HG03342 (cell line): ENCODE measurements around the gene CDK16.

Experiments used
- ATAC-seq: cut with Tn5 transposase; IDR thresholded peaks from one replicate; pipeline ENCODE4 v1.9.1; 2021; ENCODE audit warnings: mild to moderate bottlenecking, moderate library complexity; ENCODE audit not compliant: unreplicated experiment

The CDK16 gene

DNA sequence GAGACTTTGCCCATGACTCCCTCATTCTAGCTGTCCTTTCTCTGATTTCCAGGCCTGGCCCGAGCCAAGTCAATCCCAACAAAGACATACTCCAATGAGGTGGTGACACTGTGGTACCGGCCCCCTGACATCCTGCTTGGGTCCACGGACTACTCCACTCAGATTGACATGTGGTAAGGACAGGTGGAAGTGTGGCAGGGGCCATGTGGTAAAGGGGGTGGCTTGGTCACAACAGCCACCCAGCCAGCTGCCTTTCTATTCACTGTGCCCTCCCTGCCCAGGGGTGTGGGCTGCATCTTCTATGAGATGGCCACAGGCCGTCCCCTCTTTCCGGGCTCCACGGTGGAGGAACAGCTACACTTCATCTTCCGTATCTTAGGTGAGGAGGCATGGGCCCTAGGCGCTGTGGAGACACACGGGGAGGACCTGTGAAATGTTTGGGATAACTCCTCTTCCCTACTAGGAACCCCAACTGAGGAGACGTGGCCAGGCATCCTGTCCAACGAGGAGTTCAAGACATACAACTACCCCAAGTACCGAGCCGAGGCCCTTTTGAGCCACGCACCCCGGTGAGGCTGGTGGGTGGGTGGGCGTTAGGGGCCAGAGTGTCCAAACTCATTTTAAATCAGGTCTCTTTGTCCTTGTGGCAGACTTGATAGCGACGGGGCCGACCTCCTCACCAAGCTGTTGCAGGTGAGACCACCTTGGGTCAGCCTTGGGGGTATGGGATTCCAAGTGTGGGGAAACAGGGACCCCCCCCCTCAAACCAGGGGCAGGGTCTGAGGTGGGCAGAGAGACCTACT is 8.3 kb downstream of the CDK16 start:
- no peak for ATAC-seq

DNA sequence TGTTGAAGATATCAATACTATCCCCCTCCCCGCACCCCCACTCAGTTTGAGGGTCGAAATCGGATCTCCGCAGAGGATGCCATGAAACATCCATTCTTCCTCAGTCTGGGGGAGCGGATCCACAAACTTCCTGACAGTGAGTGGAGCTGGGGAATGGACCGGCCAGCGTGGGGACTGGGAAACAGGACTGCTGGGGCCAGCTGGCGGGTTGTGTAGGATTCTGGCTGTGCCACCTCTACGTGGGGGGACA is 8.8 kb downstream of the CDK16 start:
- no peak for ATAC-seq

GRCh38 chrX:47228550-47229270 is 10.2 kb downstream of the CDK16 start:
- ATAC-seq = no peak

DNA sequence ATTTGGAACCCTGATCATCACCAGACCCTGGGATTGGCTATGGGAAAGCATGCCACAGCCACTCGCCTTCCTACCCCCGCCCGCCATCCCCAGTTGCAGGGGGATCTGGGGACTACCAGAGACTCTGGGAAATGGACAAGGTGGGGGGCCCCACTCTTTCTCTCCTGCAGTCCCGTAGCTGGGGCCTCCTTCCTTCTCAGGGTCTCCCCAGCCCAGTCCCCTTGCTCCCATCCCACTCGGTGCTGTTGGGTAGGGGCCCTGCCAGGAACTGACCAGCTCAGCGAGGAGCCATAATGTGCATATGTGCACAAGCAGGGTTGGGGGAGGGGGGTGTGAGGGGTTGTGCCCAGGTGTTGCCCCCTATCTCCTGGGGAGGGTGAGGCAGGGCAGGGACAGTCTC is 10.9 kb downstream of the CDK16 start:
- ATAC-seq = no peak

GRCh38 chrX:47230136-47230868 is 11.8 kb downstream of the CDK16 start:
- no peak for ATAC-seq

DNA sequence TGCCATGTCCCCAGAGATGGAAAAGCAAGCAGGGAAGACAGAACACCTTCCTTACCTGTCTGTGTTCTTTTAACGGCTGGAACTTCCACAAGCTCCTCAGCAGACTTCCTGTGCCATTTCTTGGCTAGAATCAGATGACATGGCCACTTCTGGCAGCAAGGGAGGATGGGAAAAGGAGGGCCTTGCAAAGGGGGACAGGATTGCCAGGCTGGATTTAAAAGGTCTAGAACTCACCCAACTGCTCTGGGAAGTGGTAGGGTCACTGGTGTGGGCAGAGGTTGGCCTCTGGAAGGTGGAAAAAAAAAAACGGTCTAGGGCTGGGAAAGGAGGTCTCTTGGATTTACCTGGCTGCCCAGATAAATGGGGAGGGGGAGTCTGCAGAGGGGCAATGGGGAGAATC is 12.7 kb downstream of the CDK16 start:
- ATAC-seq = no peak

DNA sequence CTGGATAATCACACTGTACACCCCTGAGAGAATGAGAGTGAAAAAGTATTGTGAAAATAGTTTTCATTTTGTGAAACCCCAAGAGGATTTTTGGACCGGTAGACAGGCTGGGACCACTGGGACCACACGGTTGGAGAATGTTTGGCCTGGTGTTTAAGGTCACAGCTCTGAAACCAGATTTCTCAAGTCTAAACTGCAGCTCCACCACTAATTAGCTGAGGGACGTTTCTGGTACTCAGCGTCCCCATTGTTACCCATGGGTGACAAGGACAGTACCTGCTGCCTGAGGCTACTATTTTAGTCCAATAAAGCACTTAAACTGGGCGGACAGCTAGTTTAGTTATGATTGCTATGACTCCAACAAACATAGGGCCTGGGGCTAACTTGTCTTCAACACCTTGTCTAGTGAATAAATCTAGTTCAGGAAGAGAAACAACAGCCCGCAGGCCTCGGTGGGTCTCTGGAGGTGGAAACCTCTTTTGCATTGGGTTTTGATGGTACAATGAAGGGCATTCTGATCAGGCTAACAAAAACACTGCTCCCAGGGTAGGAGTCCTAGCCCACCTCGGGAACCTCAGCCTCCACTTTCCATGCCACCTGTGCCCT is 13.8 kb downstream of the CDK16 start:
- no peak for ATAC-seq

- peak; percentile 23 for ATAC-seq
Observed at GRCh38 chrX:47232803-47233332, 14.4 kb downstream of the CDK16 start, which contains the start of gene USP11. Gene USP11, plus strand, starts transcription at chrX:47233009. Its CDS starts 35 bp downstream, at chrX:47233044.

GRCh38 chrX:47233333-47234113 is 15.0 kb downstream of the CDK16 start:
- ATAC-seq = peak; percentile 76

GRCh38 chrX:47234583-47234982 is 16.1 kb downstream of the CDK16 start:
- ATAC-seq = no peak

GRCh38 chrX:47235691-47236103 is 17.2 kb downstream of the CDK16 start:
- ATAC-seq = no peak

- no peak for ATAC-seq
Observed at GRCh38 chrX:47239199-47239598, 20.7 kb downstream of the CDK16 start.

- ATAC-seq = no peak
Observed at GRCh38 chrX:47239898-47240545, 21.5 kb downstream of the CDK16 start.

DNA sequence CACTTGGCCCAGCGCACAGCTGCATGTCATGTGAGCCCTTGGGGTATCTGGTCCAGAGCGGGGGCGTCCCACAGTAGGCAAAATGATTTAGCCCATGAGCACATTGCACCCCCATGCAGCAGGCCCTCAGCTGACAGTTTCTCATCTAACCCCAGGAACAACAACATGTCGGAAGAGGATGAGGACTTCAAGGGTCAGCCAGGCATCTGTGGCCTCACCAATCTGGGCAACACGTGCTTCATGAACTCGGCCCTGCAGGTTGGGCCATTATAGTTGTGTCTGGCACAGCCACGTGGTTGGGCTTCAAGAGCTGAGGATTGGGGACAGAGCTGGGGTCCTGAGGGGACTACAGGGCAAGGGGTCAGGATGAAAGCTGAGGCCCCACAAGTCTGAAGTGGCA is 22.1 kb downstream of the CDK16 start:
- ATAC-seq = no peak

GRCh38 chrX:47241201-47242011 is 22.9 kb downstream of the CDK16 start:
- no peak for ATAC-seq

GRCh38 chrX:47242321-47242720 is 23.8 kb downstream of the CDK16 start:
- ATAC-seq = no peak

DNA sequence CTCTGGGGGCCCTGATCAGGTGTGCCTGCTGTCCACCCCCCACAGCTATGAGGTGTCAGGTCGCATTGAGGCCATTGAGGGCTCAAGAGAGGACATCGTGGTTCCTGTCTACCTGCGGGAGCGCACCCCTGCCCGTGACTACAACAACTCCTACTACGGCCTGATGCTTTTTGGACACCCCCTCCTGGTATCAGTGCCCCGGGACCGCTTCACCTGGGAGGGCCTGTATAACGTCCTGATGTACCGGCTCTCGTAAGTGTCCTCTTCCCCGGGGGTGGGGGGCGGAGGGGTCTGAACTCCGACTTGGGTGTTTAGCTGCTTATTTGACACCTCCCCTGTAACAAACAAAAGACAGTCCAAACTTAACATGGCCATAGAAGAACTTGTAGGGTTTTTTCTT is 24.9 kb downstream of the CDK16 start:
- ATAC-seq = no peak

GRCh38 chrX:47244676-47245075 is 26.2 kb downstream of the CDK16 start:
- ATAC-seq = no peak

- ATAC-seq = no peak
Observed at GRCh38 chrX:47245156-47245555, 26.7 kb downstream of the CDK16 start.
